Activated CD4-positive, alpha-beta memory T cell treated with anti-CD3 and anti-CD28 coated beads, Interleukin-2, amount 10 ng/mL, durations not matched to agents 7 days and 5 days (primary cell): ENCODE measurements around the gene DNAAF1. TPM values are rescaled to one million over a fixed set of nuclear protein-coding genes. Genes with fewer than 3 reads are reported as not detected.
"Not testable (repeated sequence)": the region's sequence is repeated elsewhere in the genome, so short reads cannot be mapped to it uniquely, and the experiment has no call there.

Experiments used
- CTCF ChIA-PET: fragments of 350-600 bp; sonication (Branson Sonifier 250); formaldehyde crosslinking; loops from one replicate; lab custom pipeline; 2021; ENCODE audit warnings: antibody characterized with exemption, inconsistent platforms; lab: Charles Lee
- POLR2A ChIA-PET: fragments of 350-600 bp; sonication (Branson Sonifier 250); formaldehyde crosslinking; loops from one replicate; lab custom pipeline; 2021; ENCODE audit warnings: antibody characterized with exemption; lab: Charles Lee
- DNase-seq: peaks from one replicate; pipeline ENCODE4 v3.0.0-alpha.2; 2020
- H3K27ac Mint-ChIP-seq: one replicate; pipeline ENCODE4 v1.8.0; 2021; ENCODE audit warnings: mild to moderate bottlenecking, mixed read lengths
- H3K27me3 Mint-ChIP-seq: one replicate; pipeline ENCODE4 v1.8.0; 2021; ENCODE audit warnings: mixed read lengths
- H3K36me3 Mint-ChIP-seq: one replicate; pipeline ENCODE4 v1.8.0; 2021; ENCODE audit warnings: low read depth, mixed read lengths
- H3K4me1 Mint-ChIP-seq: one replicate; pipeline ENCODE4 v1.8.0; 2021; ENCODE audit warnings: mixed read lengths
- H3K4me3 Mint-ChIP-seq: one replicate; pipeline ENCODE4 v1.8.0; 2021; ENCODE audit warnings: mild to moderate bottlenecking, mixed read lengths
- H3K9me3 Mint-ChIP-seq: one replicate; pipeline ENCODE4 v1.8.0; 2021; ENCODE audit warnings: mixed read lengths
- total RNA-seq, 2 experiments: library from RNA; stranded (reverse); gene quantifications; one replicate each; pipeline ENCODE4 v1.2.3, GENCODE V29; 2021

The DNAAF1 gene
- total RNA-seq, 2 experiments from 2014 or later = not detected

DNA sequence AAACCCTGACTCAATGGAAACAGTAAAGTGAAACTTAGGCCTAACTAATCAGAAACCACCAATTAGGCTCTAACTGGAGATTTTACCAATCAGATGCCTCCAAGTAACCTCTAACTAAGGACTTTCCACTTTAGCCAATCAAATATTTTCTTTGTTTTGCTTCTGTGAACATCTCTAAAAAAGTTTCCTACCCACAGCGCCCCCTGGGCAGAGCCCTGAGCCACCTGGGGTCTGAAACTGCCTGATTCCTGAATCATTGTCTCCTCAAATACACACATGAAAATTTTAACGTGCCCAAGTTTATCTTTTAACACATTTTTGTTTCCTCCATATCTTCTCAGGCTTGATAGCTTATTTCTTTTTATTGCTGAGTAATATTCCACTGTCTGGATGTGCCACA lies 64.9 kb downstream of the DNAAF1 start:
- DNase-seq = no peak
- Mint-ChIP-seq H3K27ac (no peak overlapping the region), H3K9me3 (no peaks in the 10 kb centered on the region), H3K4me3 (no peak overlapping the region), H3K36me3 (no peaks in the 10 kb centered on the region), H3K4me1 (no peaks in the 10 kb centered on the region), H3K27me3 (peaks cover 1% of the 10 kb centered on the region)
- ChIA-PET POLR2A (no interaction called here), CTCF (interaction anchor here (0.8 kb wide), 1 partner anchor 67 kb away, joined by 3 read pairs; no protein-coding TSS in a partner anchor)

- POLR2A ChIA-PET = no interaction called here
- peaks cover 1% of the 10 kb centered on the region for H3K27me3 Mint-ChIP-seq
- CTCF ChIA-PET = no interaction called here
- H3K36me3 Mint-ChIP-seq = no peaks in the 10 kb centered on the region
- no peaks in the 10 kb centered on the region for H3K9me3 Mint-ChIP-seq
- no peaks in the 10 kb centered on the region for H3K4me1 Mint-ChIP-seq
- no peak overlapping the region for H3K27ac Mint-ChIP-seq
- H3K4me3 Mint-ChIP-seq = no peak overlapping the region
- no peak for DNase-seq
Observed at GRCh38 chr16:84212154-84212553, 67.0 kb downstream of the DNAAF1 start.

DNA sequence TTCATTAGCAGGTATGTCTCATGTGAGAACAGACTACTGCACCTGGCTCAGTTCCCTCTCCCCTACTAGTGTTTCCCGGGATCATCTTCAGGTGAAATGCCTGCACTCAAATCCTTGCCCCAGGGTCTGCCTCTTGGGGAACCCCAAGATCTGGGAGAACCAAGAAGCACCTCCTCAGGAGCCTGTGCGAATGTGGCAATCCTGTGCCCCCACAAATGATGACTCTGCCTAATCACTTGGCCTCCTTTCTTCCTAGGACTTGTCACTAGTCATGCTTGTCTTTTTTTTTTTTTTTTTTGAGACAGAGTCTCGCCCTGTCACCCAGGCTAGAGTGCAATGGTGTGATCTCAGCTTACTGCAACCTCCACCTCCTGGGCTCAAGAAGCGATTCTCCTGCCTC lies 67.5 kb downstream of the DNAAF1 start:
- Mint-ChIP-seq H3K9me3 (no peaks in the 10 kb centered on the region), H3K4me3 (no peak overlapping the region), H3K36me3 (no peaks in the 10 kb centered on the region), H3K27me3 (peaks cover 1% of the 10 kb centered on the region), H3K27ac (no peak overlapping the region), H3K4me1 (no peaks in the 10 kb centered on the region)
- CTCF ChIA-PET = no interaction called here
- POLR2A ChIA-PET = no interaction called here
- no peak for DNase-seq

DNA sequence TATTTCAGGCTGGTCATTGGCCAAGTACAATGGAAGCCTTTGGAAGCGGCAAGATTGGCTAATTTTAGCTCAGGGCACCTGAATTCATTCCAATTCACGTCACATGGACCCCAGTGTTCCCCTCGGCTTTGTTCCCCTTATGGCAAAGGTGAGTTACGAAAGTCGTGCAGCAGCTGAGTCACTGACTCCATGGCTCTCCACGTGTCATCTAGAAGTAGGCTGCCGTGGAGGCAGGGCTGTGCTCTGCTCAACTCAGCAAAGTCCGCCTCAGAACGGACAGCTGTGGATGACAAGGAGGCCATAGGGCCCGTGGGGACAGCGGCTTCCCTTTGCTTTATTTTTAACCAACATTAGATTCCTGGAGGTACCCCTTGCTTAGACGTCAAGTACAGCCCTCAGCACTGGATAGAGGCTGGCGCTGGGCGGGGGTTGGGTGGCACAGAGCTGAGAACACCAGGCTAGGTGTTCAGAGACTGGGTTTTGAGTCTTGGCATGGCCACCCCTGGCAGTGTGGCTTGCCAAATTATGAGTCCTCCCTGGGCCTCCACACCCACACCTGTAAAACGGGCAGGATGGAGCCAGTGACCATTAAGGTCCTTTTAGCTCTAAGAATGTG lies 69.5 kb downstream of the DNAAF1 start:
- no peak for DNase-seq
- Mint-ChIP-seq H3K27ac (no peak overlapping the region), H3K4me1 (no peaks in the 10 kb centered on the region), H3K4me3 (no peak overlapping the region), H3K9me3 (no peaks in the 10 kb centered on the region), H3K36me3 (no peaks in the 10 kb centered on the region), H3K27me3 (peaks cover 1% of the 10 kb centered on the region)
- ChIA-PET CTCF (no interaction called here), POLR2A (no interaction called here)

- no peak overlapping the region for H3K27ac Mint-ChIP-seq
- no peaks in the 10 kb centered on the region for H3K36me3 Mint-ChIP-seq
- H3K9me3 Mint-ChIP-seq = no peaks in the 10 kb centered on the region
- DNase-seq = no peak
- ChIA-PET POLR2A (no interaction called here), CTCF (no interaction called here)
- H3K4me1 Mint-ChIP-seq = no peaks in the 10 kb centered on the region
- peaks cover 1% of the 10 kb centered on the region for H3K27me3 Mint-ChIP-seq
- H3K4me3 Mint-ChIP-seq = no peak overlapping the region
Observed at GRCh38 chr16:84215531-84215930, 70.4 kb downstream of the DNAAF1 start.

- H3K4me1 Mint-ChIP-seq, H3K27me3 Mint-ChIP-seq, DNase-seq, H3K36me3 Mint-ChIP-seq, H3K27ac Mint-ChIP-seq, POLR2A ChIA-PET, H3K9me3 Mint-ChIP-seq, H3K4me3 Mint-ChIP-seq: not testable (repeated sequence)
- CTCF ChIA-PET = interaction anchor here (0.7 kb wide), 1 partner anchor 1800 kb away, joined by 4 read pairs; no protein-coding TSS in a partner anchor
Observed at GRCh38 chr16:84216144-84216543, 71.0 kb downstream of the DNAAF1 start.

DNA sequence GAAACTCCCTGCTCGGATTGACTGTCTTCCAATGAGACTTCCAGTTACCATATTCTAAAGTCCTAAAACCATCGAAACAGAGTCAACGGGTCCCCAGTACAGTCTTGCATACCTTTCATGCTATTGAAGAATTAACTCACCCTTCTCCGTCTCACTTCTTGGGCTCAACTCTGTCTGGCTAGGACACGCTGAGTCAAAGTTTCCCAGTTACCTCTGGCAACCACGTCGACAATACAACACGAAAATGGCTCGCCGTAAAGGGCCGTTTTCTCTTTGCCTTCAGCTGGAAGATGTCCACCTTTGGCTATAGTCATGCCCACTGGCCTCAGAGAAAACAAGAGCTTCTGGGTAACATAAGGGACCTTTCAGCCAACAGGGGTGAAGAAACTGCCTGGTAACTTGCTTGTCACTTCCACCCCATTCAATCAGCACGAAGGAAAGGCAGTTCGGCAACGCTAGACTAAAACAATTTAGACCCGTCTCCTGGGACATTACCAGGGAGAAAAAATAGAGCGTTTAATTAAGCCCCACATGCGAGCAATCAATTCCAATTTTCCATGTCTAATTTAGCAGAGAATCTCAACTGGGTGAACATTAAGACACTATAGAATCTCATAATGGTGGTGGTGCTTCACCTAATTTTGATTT lies 73.2 kb downstream of the DNAAF1 start:
- no peaks in the 10 kb centered on the region for H3K9me3 Mint-ChIP-seq
- H3K4me1 Mint-ChIP-seq = no peaks in the 10 kb centered on the region
- H3K36me3 Mint-ChIP-seq = no peaks in the 10 kb centered on the region
- H3K27me3 Mint-ChIP-seq = no peaks in the 10 kb centered on the region
- CTCF ChIA-PET = no interaction called here
- no peak overlapping the region for H3K27ac Mint-ChIP-seq
- POLR2A ChIA-PET = no interaction called here
- no peak for DNase-seq
- H3K4me3 Mint-ChIP-seq = no peak overlapping the region

DNA sequence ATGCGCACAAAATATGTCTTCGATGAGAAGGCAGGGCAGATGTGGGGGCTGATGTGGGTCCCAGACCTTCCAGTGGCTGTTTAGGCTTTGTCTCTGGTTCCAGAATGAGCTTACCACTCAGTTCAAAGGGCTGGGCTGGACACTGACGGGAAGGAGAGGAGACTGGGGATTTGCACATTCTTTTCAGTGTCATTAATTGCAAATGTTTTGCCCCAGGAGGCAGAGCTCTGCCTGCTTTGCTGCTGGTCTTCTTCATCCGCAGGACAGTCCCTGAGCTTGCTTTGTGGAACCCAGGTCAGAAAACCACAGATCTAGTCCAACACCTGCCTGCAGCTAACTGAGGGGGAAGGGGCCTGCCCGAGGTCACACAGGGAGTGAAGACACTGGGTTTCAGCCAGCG lies 73.8 kb downstream of the DNAAF1 start:
- POLR2A ChIA-PET = no interaction called here
- no peak overlapping the region for H3K27ac Mint-ChIP-seq
- DNase-seq = no peak
- no peaks in the 10 kb centered on the region for H3K36me3 Mint-ChIP-seq
- H3K9me3 Mint-ChIP-seq = no peaks in the 10 kb centered on the region
- no peaks in the 10 kb centered on the region for H3K4me1 Mint-ChIP-seq
- CTCF ChIA-PET = interaction anchor here (0.8 kb wide), 1 partner anchor 12 kb away, joined by 3 read pairs; no protein-coding TSS in a partner anchor
- H3K27me3 Mint-ChIP-seq = no peaks in the 10 kb centered on the region
- no peak overlapping the region for H3K4me3 Mint-ChIP-seq

- Mint-ChIP-seq H3K4me1 (no peaks in the 10 kb centered on the region), H3K4me3 (no peak overlapping the region), H3K27me3 (peaks cover 1% of the 10 kb centered on the region), H3K9me3 (no peaks in the 10 kb centered on the region), H3K36me3 (no peaks in the 10 kb centered on the region), H3K27ac (no peak overlapping the region)
- POLR2A ChIA-PET = no interaction called here
- CTCF ChIA-PET = no interaction called here
- no peak for DNase-seq
Observed at GRCh38 chr16:84220851-84221250, 75.7 kb downstream of the DNAAF1 start.

DNA sequence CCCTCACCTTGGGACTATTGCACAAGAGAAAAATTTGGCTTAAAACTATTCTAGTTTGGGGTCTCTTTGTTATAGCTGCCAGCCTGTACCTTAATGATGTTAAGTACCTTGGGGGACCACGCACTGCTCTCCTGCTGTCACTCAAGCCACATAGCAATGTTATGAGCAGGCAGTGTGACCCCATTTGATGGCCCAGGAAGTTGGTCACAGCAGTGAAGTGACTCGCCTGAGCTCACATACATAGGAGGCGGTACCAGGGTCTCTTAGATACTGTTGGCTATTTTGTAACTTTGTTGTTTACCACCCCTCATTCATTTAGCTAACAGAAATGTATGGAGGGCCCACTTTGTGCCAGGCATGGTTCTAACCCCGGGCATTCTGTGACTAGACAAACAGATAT lies 78.3 kb downstream of the DNAAF1 start:
- ChIA-PET POLR2A (no interaction called here), CTCF (no interaction called here)
- H3K4me3 Mint-ChIP-seq = no peak overlapping the region
- H3K9me3 Mint-ChIP-seq = no peaks in the 10 kb centered on the region
- H3K4me1 Mint-ChIP-seq = no peaks in the 10 kb centered on the region
- no peak overlapping the region for H3K27ac Mint-ChIP-seq
- no peaks in the 10 kb centered on the region for H3K36me3 Mint-ChIP-seq
- DNase-seq = no peak
- peaks cover 11% of the 10 kb centered on the region for H3K27me3 Mint-ChIP-seq

GRCh38 chr16:84224554-84224953 lies 79.4 kb downstream of the DNAAF1 start:
- Mint-ChIP-seq H3K27ac (no peak overlapping the region), H3K4me1 (no peaks in the 10 kb centered on the region), H3K9me3 (no peaks in the 10 kb centered on the region), H3K4me3 (no peak overlapping the region), H3K36me3 (no peaks in the 10 kb centered on the region), H3K27me3 (peaks cover 11% of the 10 kb centered on the region)
- no peak for DNase-seq
- ChIA-PET POLR2A (interaction anchor here (0.6 kb wide), 1 partner anchor 240 kb away, joined by 4 read pairs; no protein-coding TSS in a partner anchor), CTCF (no interaction called here)

GRCh38 chr16:84225126-84225525 lies 80.0 kb downstream of the DNAAF1 start:
- no peak for DNase-seq
- Mint-ChIP-seq H3K36me3 (no peaks in the 10 kb centered on the region), H3K27ac (no peak overlapping the region), H3K27me3 (peaks cover 11% of the 10 kb centered on the region), H3K9me3 (no peaks in the 10 kb centered on the region), H3K4me1 (no peaks in the 10 kb centered on the region), H3K4me3 (no peak overlapping the region)
- POLR2A ChIA-PET = no interaction called here
- CTCF ChIA-PET = interaction anchor here (1.2 kb wide), 1 partner anchor 52 kb away, joined by 3 read pairs; no protein-coding TSS in a partner anchor

DNA sequence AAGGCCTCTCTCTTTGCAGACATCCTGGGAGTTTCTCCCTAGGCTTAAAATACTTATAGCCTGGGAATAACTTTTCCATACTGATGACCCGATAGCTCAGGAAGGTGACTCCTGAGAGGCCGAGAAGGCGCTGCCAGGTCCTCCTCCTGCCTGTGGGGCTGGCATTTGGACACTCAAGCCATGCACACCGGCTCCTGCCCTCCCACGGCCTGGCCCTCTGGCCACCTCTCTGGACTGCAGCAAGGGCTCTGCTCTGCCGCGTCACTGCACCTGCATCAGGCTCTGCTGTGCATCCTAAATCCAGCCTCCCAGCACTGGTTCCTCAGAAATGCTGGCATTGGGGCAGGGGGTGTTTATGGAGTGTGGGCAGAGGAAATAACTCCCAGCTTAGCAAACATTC lies 80.5 kb downstream of the DNAAF1 start:
- Mint-ChIP-seq H3K4me3 (no peak overlapping the region), H3K27me3 (peaks cover 11% of the 10 kb centered on the region), H3K4me1 (no peaks in the 10 kb centered on the region), H3K36me3 (no peaks in the 10 kb centered on the region), H3K9me3 (no peaks in the 10 kb centered on the region), H3K27ac (no peak overlapping the region)
- ChIA-PET POLR2A (no interaction called here), CTCF (interaction anchor here (1.2 kb wide), 1 partner anchor 51 kb away, joined by 3 read pairs; no protein-coding TSS in a partner anchor)
- DNase-seq = no peak

GRCh38 chr16:84226026-84226425 lies 80.9 kb downstream of the DNAAF1 start:
- DNase-seq = no peak
- Mint-ChIP-seq H3K4me3 (no peak overlapping the region), H3K27ac (no peak overlapping the region), H3K27me3 (peaks cover 11% of the 10 kb centered on the region), H3K36me3 (no peaks in the 10 kb centered on the region), H3K9me3 (no peaks in the 10 kb centered on the region), H3K4me1 (no peaks in the 10 kb centered on the region)
- POLR2A ChIA-PET = no interaction called here
- CTCF ChIA-PET = interaction anchor here (1.2 kb wide), 1 partner anchor 51 kb away, joined by 3 read pairs; no protein-coding TSS in a partner anchor
